Skeletal muscle tissue (tissue), 4 donors: ENCODE data around the gene TAS2R1. TPM values are rescaled to one million over a fixed set of nuclear protein-coding genes. Genes with fewer than 3 reads are reported as not detected.

Experiments used
- H3K27ac ChIP-seq: one replicate; pipeline ENCODE4 v1.7.0; 2013; ENCODE audit warnings: mild to moderate bottlenecking, low read depth, low read length, inconsistent platforms
- H3K27me3 ChIP-seq, 3 donors: one replicate each; pipeline ENCODE4 v1.7.0; 2013; ENCODE audit warnings: low read length in 3 of 3; ENCODE audit not compliant: control insufficient read depth in 3 of 3, insufficient read depth in 3 of 3
- H3K36me3 ChIP-seq, 3 donors: one replicate each; pipeline ENCODE4 v1.7.0; 2013; ENCODE audit warnings: low read length in 3 of 3; ENCODE audit not compliant: control insufficient read depth in 3 of 3, insufficient read depth in 3 of 3
- H3K4me1 ChIP-seq, 3 donors: one replicate each; pipeline ENCODE4 v1.7.0; 2013; ENCODE audit warnings: low read length in 3 of 3, mild to moderate bottlenecking in 3 of 3; ENCODE audit not compliant: control insufficient read depth in 3 of 3, insufficient read depth in 3 of 3
- H3K4me3 ChIP-seq, 3 donors: one replicate each; pipeline ENCODE4 v1.7.0; 2013; ENCODE audit warnings: low read length in 3 of 3
- H3K9ac ChIP-seq, 3 donors: one replicate each; pipeline ENCODE4 v1.7.0; 2013; ENCODE audit warnings: low read length in 3 of 3, mild to moderate bottlenecking in 3 of 3, moderate library complexity in 2 of 3, low read depth in 1 of 3
- H3K9me3 ChIP-seq, 3 donors: one replicate each; pipeline ENCODE4 v1.7.0; 2013; ENCODE audit warnings: low read length in 3 of 3; ENCODE audit not compliant: control insufficient read depth in 3 of 3
- total RNA-seq: library from RNA; depleted of rRNA; stranded (reverse); fragments of >200 nt; gene quantifications from one replicate; pipeline ENCODE4 v1.2.3, GENCODE V29; 2014
- donor health status: Osteomylitis.

The TAS2R1 gene
- total RNA-seq, 1 donor from 2014 or later, result not detected

DNA sequence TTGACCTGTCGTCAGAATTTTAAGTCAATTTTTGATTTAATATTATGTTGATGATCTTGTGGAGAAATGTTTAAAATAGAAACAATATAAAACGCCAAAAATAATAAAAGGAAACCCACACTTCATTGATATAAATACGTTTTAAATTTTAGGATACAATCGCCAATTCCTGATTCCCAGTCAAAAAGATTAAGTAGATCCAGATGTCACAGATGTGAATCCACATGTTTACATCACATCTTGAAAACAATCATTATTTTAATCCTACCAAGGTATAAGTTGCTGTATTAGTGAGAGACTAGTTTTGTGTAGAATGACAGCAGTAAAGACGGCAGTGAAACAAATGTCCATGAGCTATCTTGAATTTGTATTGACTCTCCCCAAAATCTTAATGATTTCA, 4.9 kb downstream of the TAS2R1 start:
- Histone ChIP-seq H3K9ac (no peak overlapping the region), H3K36me3 (no peaks in the 10 kb centered on the region), H3K27me3 (no peaks in the 10 kb centered on the region), H3K27ac (no peak overlapping the region), H3K4me1 (no peaks in the 10 kb centered on the region), H3K4me3 (no peak overlapping the region), H3K9me3 (no peaks in the 10 kb centered on the region)

DNA sequence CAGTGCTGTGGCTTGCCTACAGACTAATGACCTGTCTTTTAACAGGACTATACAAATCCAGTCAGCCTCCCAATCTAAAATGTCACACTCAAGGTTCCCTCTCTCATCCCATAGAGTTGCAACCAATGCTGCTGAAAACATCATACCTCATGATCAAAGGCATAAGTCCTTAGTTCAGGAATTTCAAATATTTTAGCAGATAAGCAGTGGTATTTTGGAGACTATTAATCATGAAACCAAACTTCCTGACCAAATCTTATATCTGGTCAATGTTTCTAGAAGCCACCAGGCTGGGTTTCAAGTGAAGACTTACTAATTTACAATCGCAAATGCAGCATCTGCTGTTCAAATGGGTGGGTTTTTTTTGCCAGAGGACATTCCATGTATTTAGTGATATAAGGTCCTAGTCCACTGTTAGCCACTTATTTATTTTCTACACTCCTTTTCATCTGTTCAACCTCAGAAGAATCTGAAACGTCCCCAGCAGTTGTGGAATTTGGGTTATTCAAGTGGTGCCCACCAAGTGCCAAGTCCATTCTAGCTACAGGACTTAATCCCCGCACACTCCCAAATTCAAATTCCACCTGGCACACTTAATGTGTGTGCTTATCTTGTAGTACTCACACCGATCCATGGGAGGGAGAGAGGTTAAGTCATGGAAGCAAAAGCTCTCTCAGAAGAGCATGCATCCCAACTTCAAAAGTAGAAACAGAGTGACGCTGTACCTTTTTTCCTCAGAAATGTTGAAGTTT, 5.8 kb downstream of the TAS2R1 start:
- Histone ChIP-seq H3K36me3 (no peaks in the 10 kb centered on the region), H3K4me3 (no peak overlapping the region), H3K9ac (no peak overlapping the region), H3K4me1 (no peaks in the 10 kb centered on the region), H3K27me3 (no peaks in the 10 kb centered on the region), H3K27ac (no peak overlapping the region), H3K9me3 (no peaks in the 10 kb centered on the region)

DNA sequence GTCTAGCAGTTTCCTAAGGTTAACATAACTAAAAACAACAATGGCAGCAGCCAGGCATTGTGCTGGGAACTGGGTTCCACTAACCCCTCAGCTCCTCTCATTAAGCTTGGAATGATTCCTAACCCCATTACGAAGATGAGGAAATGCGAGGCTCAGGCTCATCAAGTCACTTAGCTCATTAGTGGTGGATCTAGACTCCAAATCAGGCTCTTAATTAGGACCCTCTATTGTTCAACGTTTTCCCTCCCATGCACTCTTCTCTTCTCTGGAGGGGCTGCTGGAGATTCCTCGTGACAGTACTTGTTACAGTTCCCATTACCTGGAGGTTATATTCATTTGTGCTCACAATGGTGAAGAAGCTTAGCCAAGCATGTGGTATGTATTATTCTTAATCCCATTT, 6.5 kb downstream of the TAS2R1 start:
- H3K9me3 ChIP-seq, result no peaks in the 10 kb centered on the region
- H3K4me1 ChIP-seq, result no peaks in the 10 kb centered on the region
- no peaks in the 10 kb centered on the region for H3K36me3 ChIP-seq
- H3K27me3 ChIP-seq, result no peaks in the 10 kb centered on the region
- H3K27ac ChIP-seq, result no peak overlapping the region
- H3K4me3 ChIP-seq, result no peak overlapping the region
- H3K9ac ChIP-seq, result no peak overlapping the region

DNA sequence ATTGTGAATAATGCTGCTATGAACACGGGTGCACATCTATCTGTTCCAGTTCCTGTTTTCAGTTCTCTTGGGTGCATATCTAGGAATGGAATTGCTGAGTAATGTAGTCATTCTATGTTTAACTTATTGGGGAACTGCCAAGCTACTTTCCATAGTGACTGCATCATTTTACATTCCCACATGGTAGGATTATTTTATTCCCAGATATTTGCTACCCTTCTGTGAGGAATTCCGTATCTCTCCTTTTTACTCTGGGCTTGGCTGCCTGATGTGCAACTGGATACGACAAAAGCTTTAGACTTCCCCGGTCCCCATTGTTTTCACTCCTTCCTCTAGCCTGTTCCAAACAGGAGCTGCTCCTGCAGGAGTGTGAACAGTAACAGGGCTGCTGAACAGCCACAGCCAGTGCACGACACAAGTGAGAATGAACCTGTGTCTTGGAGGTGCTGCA, 7.2 kb downstream of the TAS2R1 start:
- no peaks in the 10 kb centered on the region for H3K9me3 ChIP-seq
- peaks cover 0 to 2% (median 0%) of the 10 kb centered on the region in 3 donors for H3K27me3 ChIP-seq
- no peak overlapping the region for H3K27ac ChIP-seq
- no peak overlapping the region for H3K9ac ChIP-seq
- H3K4me1 ChIP-seq, result no peaks in the 10 kb centered on the region
- no peaks in the 10 kb centered on the region for H3K36me3 ChIP-seq
- H3K4me3 ChIP-seq, result no peak overlapping the region

DNA sequence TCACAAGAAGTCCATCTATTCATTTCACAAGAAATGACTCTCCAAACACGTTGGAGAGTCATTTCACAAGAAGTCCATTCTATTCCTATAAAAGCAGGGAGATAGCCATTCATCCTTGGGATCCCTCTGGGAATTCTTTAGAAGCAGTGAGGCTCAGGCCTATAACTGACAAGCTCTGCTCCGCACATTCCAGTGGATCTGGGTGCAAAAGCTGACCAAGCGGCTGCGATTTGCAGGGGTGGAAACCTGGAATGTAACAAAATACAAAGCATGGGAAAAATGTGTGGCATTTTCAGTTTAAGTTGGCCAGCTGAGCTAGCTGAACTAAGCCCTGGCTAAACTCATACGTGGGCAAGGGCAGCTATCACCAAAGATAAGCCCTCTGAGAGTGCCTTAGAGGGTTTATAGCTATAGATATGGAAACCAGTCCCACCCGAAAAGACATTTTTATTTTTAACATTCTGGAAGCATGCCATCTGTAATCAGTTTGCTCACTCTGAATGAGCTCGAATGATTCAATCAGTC, 8.7 kb downstream of the TAS2R1 start:
- peaks cover 0 to 2% (median 0%) of the 10 kb centered on the region in 3 donors for H3K27me3 ChIP-seq
- no peak overlapping the region for H3K4me3 ChIP-seq
- H3K9ac ChIP-seq, result no peak overlapping the region
- no peaks in the 10 kb centered on the region for H3K36me3 ChIP-seq
- H3K4me1 ChIP-seq, result no peaks in the 10 kb centered on the region
- no peaks in the 10 kb centered on the region for H3K9me3 ChIP-seq
- no peak overlapping the region for H3K27ac ChIP-seq

DNA sequence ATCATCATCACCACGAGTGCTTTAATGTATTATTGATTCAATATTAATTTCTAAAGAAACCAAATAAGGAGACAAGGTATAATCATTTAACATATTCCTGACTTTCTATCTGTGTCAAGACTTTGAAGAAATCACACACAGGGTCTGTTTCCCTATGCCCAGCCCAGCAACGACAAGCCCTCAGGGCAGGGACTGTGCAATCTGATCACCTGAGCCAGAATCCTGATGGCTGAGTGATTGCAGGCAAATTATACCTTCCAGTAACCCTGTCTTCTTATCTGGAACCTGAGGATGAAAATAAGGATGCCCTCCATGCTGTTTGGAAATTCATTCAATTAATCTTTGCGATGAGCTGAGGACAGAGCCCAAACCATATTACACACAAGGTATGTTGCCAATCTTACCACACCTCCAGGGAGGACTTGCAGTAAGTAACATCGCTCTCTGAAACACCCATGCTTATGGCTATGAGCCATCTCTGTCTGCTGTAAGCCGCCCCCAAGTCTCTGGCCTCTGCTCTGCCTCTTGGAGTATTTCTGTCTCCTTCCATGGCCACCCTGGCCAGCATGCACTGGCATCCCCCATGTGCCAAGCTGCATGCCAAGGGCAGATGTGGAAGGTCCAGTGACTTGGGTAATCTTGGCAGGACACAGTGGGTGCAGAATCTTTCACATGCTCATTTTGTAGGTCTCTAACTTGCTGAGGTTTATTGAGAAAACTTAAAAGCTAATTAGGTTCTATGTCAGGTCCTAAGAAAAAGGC, 10.6 kb downstream of the TAS2R1 start:
- Histone ChIP-seq H3K36me3 (no peaks in the 10 kb centered on the region), H3K4me3 (no peak overlapping the region), H3K9ac (no peak overlapping the region), H3K4me1 (no peaks in the 10 kb centered on the region), H3K27ac (no peak overlapping the region), H3K9me3 (no peaks in the 10 kb centered on the region), H3K27me3 (peaks cover 0 to 2% (median 0%) of the 10 kb centered on the region in 3 donors)

DNA sequence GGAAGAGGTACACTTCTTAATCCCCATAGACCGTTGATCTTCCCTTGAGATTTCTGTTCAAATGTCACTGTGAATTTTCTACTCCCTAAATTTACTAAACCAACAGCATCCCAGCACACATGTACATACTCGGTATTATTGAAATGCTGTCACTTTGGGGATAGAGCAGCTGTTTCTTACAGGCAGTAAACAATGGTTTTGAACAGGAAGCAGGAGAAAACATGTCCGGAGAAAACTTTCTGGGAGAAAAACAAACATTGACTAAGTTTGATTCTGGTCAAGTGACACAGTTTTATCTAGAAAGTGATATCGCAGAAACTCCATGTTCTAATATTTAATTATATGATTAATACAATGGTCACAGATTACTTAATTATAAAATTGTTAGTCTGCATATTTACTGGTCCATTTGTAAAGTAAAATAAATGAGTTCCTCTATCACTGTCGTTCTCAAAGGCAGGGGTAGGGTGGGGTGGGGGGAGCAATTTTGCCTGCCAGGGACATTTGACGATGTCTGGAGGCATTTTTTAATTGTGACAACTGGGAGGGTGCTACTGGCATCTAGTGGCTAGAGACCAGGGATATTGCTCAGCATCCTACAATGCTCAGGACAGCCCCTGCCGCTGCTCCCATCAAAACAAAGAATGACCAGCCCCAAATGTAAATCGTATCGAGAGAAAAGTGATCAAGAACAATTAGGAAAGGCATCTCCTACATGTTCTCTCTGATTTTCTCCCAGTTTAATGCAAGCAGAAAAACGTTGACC, 12.2 kb downstream of the TAS2R1 start:
- no peak overlapping the region for H3K27ac ChIP-seq

DNA sequence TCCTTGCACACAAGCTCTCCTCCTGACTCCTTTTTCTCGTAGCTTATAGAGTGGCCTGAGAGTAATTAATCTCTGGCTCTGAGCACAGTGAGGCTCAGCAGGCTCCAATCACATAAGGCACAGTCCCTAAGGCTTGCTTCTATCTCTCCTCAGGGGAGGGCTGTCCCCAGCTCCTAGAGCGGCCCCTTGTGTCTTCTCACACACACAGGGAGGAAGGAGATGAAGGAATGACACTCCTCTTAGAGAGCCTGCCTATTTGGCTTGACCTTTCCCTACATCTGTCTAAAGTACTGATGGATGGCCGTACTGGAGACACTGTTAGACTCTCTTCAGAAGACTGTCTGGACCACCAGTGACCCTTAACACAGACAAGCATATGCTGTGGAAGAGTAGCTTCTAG, 12.9 kb downstream of the TAS2R1 start:
- Histone ChIP-seq H3K36me3 (no peaks in the 10 kb centered on the region), H3K27ac (no peak overlapping the region), H3K9ac (no peak overlapping the region), H3K27me3 (peaks cover 0 to 2% (median 0%) of the 10 kb centered on the region in 3 donors), H3K4me3 (no peak overlapping the region), H3K4me1 (no peaks in the 10 kb centered on the region), H3K9me3 (no peaks in the 10 kb centered on the region)

More for the DNA sequence above, 12.2 kb downstream of the TAS2R1 start:
- H3K9me3 ChIP-seq, result no peaks in the 10 kb centered on the region
- peaks cover 0 to 2% (median 0%) of the 10 kb centered on the region in 3 donors for H3K27me3 ChIP-seq
- no peaks in the 10 kb centered on the region for H3K36me3 ChIP-seq
- no peak overlapping the region for H3K9ac ChIP-seq
- H3K4me3 ChIP-seq, result no peak overlapping the region
- no peaks in the 10 kb centered on the region for H3K4me1 ChIP-seq

DNA sequence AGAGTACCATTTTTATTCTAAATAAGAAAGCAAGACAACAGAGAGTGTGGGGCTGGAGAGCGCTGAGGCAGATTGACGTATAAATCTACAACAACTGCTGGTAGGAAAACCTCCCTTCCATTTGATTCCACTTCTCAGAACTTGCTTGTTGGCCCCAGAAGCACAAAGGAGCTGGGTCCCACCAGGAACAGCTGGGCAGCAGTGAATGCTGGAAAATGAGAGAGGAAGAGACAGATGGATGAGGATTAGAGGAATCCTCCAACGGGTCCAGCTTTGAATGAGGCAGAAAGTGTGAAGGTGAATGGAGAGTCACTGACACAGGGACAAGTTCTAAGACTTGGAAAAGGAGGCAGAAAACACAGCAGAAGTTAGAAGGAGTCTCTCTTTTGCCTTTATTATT, 14.8 kb downstream of the TAS2R1 start:
- Histone ChIP-seq H3K9ac (no peak overlapping the region), H3K9me3 (no peaks in the 10 kb centered on the region)

More for the DNA sequence above, 14.8 kb downstream of the TAS2R1 start:
- Histone ChIP-seq H3K27me3 (peaks cover 0 to 2% (median 0%) of the 10 kb centered on the region in 3 donors), H3K27ac (no peak overlapping the region), H3K4me1 (no peaks in the 10 kb centered on the region), H3K4me3 (no peak overlapping the region), H3K36me3 (no peaks in the 10 kb centered on the region)
